Body of pancreas (tissue), 4 donors: ENCODE measurements around the gene EP400.

Experiments
- POLR2A ChIP-seq, 3 donors: fragments of 450-650 bp; IDR thresholded peaks; one replicate each; pipeline ENCODE4 v1.6.1; 2016; ENCODE audit warnings: antibody characterized with exemption in 3 of 3, mild to moderate bottlenecking in 2 of 3
- TF ChIP-seq, protein P1 (sequence below), 7 experiments: fragments of 450-650 bp in 4 of 7; fragments of 200-600 bp in 3 of 7; sonication (generic) in 3 of 7; IDR thresholded peaks; one replicate each; pipeline ENCODE4 v1.5.1; 2016 to 2019; ENCODE audit warnings: antibody characterized with exemption in 7 of 7

DNA sequence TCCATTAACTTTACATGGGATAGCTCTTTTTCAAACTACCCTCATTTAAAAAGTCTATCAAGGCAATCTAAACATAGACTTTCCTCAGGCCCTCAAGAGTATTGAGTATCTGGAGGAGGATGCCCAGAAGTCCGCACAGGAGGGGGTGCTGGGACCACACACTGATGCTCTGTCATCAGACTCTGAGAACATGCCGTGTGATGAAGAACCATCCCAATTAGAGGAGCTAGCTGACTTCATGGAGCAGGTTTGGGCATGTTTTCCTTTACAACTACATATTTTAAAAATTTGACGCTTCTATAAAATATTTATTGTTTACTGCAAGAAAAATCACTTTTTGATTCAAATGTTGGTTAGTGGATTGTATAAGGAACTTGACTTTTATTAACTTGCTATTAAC is 93.5 kb downstream of the EP400 start:
- TF ChIP-seq, protein P1, sequence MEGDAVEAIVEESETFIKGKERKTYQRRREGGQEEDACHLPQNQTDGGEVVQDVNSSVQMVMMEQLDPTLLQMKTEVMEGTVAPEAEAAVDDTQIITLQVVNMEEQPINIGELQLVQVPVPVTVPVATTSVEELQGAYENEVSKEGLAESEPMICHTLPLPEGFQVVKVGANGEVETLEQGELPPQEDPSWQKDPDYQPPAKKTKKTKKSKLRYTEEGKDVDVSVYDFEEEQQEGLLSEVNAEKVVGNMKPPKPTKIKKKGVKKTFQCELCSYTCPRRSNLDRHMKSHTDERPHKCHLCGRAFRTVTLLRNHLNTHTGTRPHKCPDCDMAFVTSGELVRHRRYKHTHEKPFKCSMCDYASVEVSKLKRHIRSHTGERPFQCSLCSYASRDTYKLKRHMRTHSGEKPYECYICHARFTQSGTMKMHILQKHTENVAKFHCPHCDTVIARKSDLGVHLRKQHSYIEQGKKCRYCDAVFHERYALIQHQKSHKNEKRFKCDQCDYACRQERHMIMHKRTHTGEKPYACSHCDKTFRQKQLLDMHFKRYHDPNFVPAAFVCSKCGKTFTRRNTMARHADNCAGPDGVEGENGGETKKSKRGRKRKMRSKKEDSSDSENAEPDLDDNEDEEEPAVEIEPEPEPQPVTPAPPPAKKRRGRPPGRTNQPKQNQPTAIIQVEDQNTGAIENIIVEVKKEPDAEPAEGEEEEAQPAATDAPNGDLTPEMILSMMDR (IDR thresholded peaks at IDR 0.05) = no peak
- TF ChIP-seq POLR2A (IDR thresholded peaks at IDR 0.05) = no peak
